ENCODE data around the gene CDC42BPA. TPM values are rescaled to one million over a fixed set of nuclear protein-coding genes. Genes with fewer than 3 reads are reported as not detected.

Gene CDC42BPA
- total and polyA plus RNA-seq, 4 experiments from 2014 or later, result 0.49 to 0.72 TPM; not detected in 2

- Mint-ChIP-seq H3K27ac (no peak overlapping the region), H3K4me1 (no peaks in the 10 kb centered on the region), H3K27me3 (peaks cover 13 to 14% of the 10 kb centered on the region in 2 donors), H3K9me3 (no peaks in the 10 kb centered on the region), H3K4me3 (no peak overlapping the region), H3K36me3 (no peaks in the 10 kb centered on the region)
- Histone ChIP-seq H3K27ac (ENCODE audit: low read depth, low read length) (no peak overlapping the region), H3K36me3 (ENCODE audit: insufficient read depth, low read length) (no peaks in the 10 kb centered on the region), H3K4me3 (ENCODE audit: low read length in 2 of 2) (no peak overlapping the region), H3K9me3 (ENCODE audit: control insufficient read depth in 1 of 2, low read length in 2 of 2) (no peaks in the 10 kb centered on the region), H3K27me3 (ENCODE audit: insufficient read depth, low read length) (peaks cover 3% of the 10 kb centered on the region), H3K4me1 (ENCODE audit: insufficient read depth, low read length) (no peaks in the 10 kb centered on the region)
- intact Hi-C loops (cut with micrococcal nuclease), result no loop called here
- ChIA-PET POLR2A (ENCODE audit: partially characterized antibody) (no interaction called here), CTCF (ENCODE audit: partially characterized antibody) (no interaction called here)
- DNase-seq, result no peak
Observed at GRCh38 chr1:227268943-227269342, 49.3 kb downstream of the CDC42BPA start.

GRCh38 chr1:227265891-227266290 is 52.4 kb downstream of the CDC42BPA start:
- ChIA-PET POLR2A (ENCODE audit: partially characterized antibody) (no interaction called here), CTCF (ENCODE audit: partially characterized antibody) (no interaction called here)
- Histone ChIP-seq H3K9me3 (ENCODE audit: control insufficient read depth in 1 of 2, low read length in 2 of 2) (no peaks in the 10 kb centered on the region), H3K4me1 (ENCODE audit: insufficient read depth, low read length) (no peaks in the 10 kb centered on the region), H3K36me3 (ENCODE audit: insufficient read depth, low read length) (no peaks in the 10 kb centered on the region), H3K4me3 (ENCODE audit: low read length in 2 of 2) (no peak overlapping the region), H3K27me3 (ENCODE audit: insufficient read depth, low read length) (peaks cover 3% of the 10 kb centered on the region), H3K27ac (ENCODE audit: low read depth, low read length) (no peak overlapping the region)
- Mint-ChIP-seq H3K36me3 (no peaks in the 10 kb centered on the region), H3K4me1 (no peaks in the 10 kb centered on the region), H3K9me3 (no peaks in the 10 kb centered on the region), H3K27ac (no peak overlapping the region), H3K27me3 (peaks cover 13 to 15% of the 10 kb centered on the region in 2 donors), H3K4me3 (no peak overlapping the region)
- intact Hi-C loops (cut with micrococcal nuclease), result no loop called here
- no peak for DNase-seq

- Mint-ChIP-seq H3K4me3 (no peak overlapping the region), H3K9me3 (no peaks in the 10 kb centered on the region), H3K27ac (no peak overlapping the region), H3K27me3 (peaks cover 13% of the 10 kb centered on the region in 2 donors), H3K36me3 (no peaks in the 10 kb centered on the region), H3K4me1 (no peaks in the 10 kb centered on the region)
- CTCF ChIA-PET (ENCODE audit: partially characterized antibody), result no interaction called here
- Histone ChIP-seq H3K9me3 (ENCODE audit: control insufficient read depth in 1 of 2, low read length in 2 of 2) (no peaks in the 10 kb centered on the region), H3K4me3 (ENCODE audit: low read length in 2 of 2) (no peak overlapping the region), H3K36me3 (ENCODE audit: insufficient read depth, low read length) (no peaks in the 10 kb centered on the region), H3K4me1 (ENCODE audit: insufficient read depth, low read length) (no peaks in the 10 kb centered on the region), H3K27ac (ENCODE audit: low read depth, low read length) (no peak overlapping the region), H3K27me3 (ENCODE audit: insufficient read depth, low read length) (peaks cover 3% of the 10 kb centered on the region)
- POLR2A ChIA-PET (ENCODE audit: partially characterized antibody), result no interaction called here
- intact Hi-C loops (cut with micrococcal nuclease), result no loop called here
- no peak for DNase-seq
Observed at GRCh38 chr1:227263869-227264268, 54.4 kb downstream of the CDC42BPA start.

- Histone ChIP-seq H3K27ac (ENCODE audit: low read depth, low read length) (no peak overlapping the region), H3K4me3 (ENCODE audit: low read length in 2 of 2) (no peak overlapping the region), H3K4me1 (ENCODE audit: insufficient read depth, low read length) (no peaks in the 10 kb centered on the region), H3K36me3 (ENCODE audit: insufficient read depth, low read length) (no peaks in the 10 kb centered on the region), H3K9me3 (ENCODE audit: control insufficient read depth in 1 of 2, low read length in 2 of 2) (no peaks in the 10 kb centered on the region), H3K27me3 (ENCODE audit: insufficient read depth, low read length) (peaks cover 3% of the 10 kb centered on the region)
- CTCF ChIA-PET (ENCODE audit: partially characterized antibody), result no interaction called here
- POLR2A ChIA-PET (ENCODE audit: partially characterized antibody), result no interaction called here
- no peak for DNase-seq
- no peak overlapping the region for H3K27ac Mint-ChIP-seq
- H3K4me1 Mint-ChIP-seq, result no peaks in the 10 kb centered on the region
- intact Hi-C loops (cut with micrococcal nuclease), result no loop called here
- H3K9me3 Mint-ChIP-seq, result no peaks in the 10 kb centered on the region
- no peak overlapping the region for H3K4me3 Mint-ChIP-seq
- no peaks in the 10 kb centered on the region for H3K36me3 Mint-ChIP-seq
- H3K27me3 Mint-ChIP-seq, result peaks cover 6 to 7% of the 10 kb centered on the region in 2 donors
Observed at GRCh38 chr1:227261501-227261900, 56.8 kb downstream of the CDC42BPA start.

GRCh38 chr1:227260433-227260832 is 57.9 kb downstream of the CDC42BPA start:
- H3K27ac Mint-ChIP-seq, result no peak overlapping the region
- H3K4me1 Mint-ChIP-seq, result no peaks in the 10 kb centered on the region
- H3K9me3 Mint-ChIP-seq, result no peaks in the 10 kb centered on the region
- H3K9me3 ChIP-seq (ENCODE audit: control insufficient read depth in 1 of 2, low read length in 2 of 2), result no peaks in the 10 kb centered on the region
- ChIA-PET CTCF (ENCODE audit: partially characterized antibody) (no interaction called here), POLR2A (ENCODE audit: partially characterized antibody) (no interaction called here)
- H3K4me1 ChIP-seq (ENCODE audit: insufficient read depth, low read length), result no peaks in the 10 kb centered on the region
- DNase-seq, result no peak
- no peak overlapping the region for H3K4me3 Mint-ChIP-seq
- H3K4me3 ChIP-seq (ENCODE audit: low read length in 2 of 2), result no peak overlapping the region
- peaks cover 3% of the 10 kb centered on the region for H3K27me3 ChIP-seq (ENCODE audit: insufficient read depth, low read length)
- no peaks in the 10 kb centered on the region for H3K36me3 ChIP-seq (ENCODE audit: insufficient read depth, low read length)
- H3K27me3 Mint-ChIP-seq, result peaks cover 4% of the 10 kb centered on the region in 2 donors
- intact Hi-C loops (cut with micrococcal nuclease), result no loop called here
- H3K27ac ChIP-seq (ENCODE audit: low read depth, low read length), result no peak overlapping the region
- H3K36me3 Mint-ChIP-seq, result no peaks in the 10 kb centered on the region

- ChIA-PET POLR2A (ENCODE audit: partially characterized antibody) (no interaction called here), CTCF (ENCODE audit: partially characterized antibody) (interaction anchor here (0.6 kb wide), 1 partner anchor 668 kb away, joined by 3 read pairs; no protein-coding TSS in a partner anchor)
- no peaks in the 10 kb centered on the region for H3K36me3 Mint-ChIP-seq
- no peak for DNase-seq
- H3K4me1 Mint-ChIP-seq, result no peaks in the 10 kb centered on the region
- H3K9me3 ChIP-seq (ENCODE audit: control insufficient read depth in 1 of 2, low read length in 2 of 2), result no peaks in the 10 kb centered on the region
- H3K27ac ChIP-seq (ENCODE audit: low read depth, low read length), result no peak overlapping the region
- intact Hi-C loops (cut with micrococcal nuclease), result no loop called here
- peaks cover under 1 to 3% of the 10 kb centered on the region in 2 donors for H3K27me3 Mint-ChIP-seq
- no peak overlapping the region for H3K4me3 ChIP-seq (ENCODE audit: low read length in 2 of 2)
- H3K4me3 Mint-ChIP-seq, result no peak overlapping the region
- H3K36me3 ChIP-seq (ENCODE audit: insufficient read depth, low read length), result no peaks in the 10 kb centered on the region
- no peaks in the 10 kb centered on the region for H3K27me3 ChIP-seq (ENCODE audit: insufficient read depth, low read length)
- no peaks in the 10 kb centered on the region for H3K4me1 ChIP-seq (ENCODE audit: insufficient read depth, low read length)
- no peaks in the 10 kb centered on the region for H3K9me3 Mint-ChIP-seq
- no peak overlapping the region for H3K27ac Mint-ChIP-seq
Observed at GRCh38 chr1:227257964-227258363, 60.3 kb downstream of the CDC42BPA start.

GRCh38 chr1:227255086-227255732 is 63.1 kb downstream of the CDC42BPA start:
- no peaks in the 10 kb centered on the region for H3K9me3 ChIP-seq (ENCODE audit: control insufficient read depth in 1 of 2, low read length in 2 of 2)
- Mint-ChIP-seq H3K9me3 (no peaks in the 10 kb centered on the region), H3K36me3 (no peaks in the 10 kb centered on the region), H3K27ac (no peak overlapping the region), H3K4me1 (no peaks in the 10 kb centered on the region), H3K4me3 (no peak overlapping the region), H3K27me3 (peaks cover 4% of the 10 kb centered on the region in 2 donors)
- POLR2A ChIA-PET (ENCODE audit: partially characterized antibody), result no interaction called here
- intact Hi-C loops (cut with micrococcal nuclease), result no loop called here
- no peaks in the 10 kb centered on the region for H3K36me3 ChIP-seq (ENCODE audit: insufficient read depth, low read length)
- H3K4me3 ChIP-seq (ENCODE audit: low read length in 2 of 2), result no peak overlapping the region
- H3K27ac ChIP-seq (ENCODE audit: low read depth, low read length), result no peak overlapping the region
- no peak for DNase-seq
- CTCF ChIA-PET (ENCODE audit: partially characterized antibody), result no interaction called here
- H3K27me3 ChIP-seq (ENCODE audit: insufficient read depth, low read length), result no peaks in the 10 kb centered on the region
- no peaks in the 10 kb centered on the region for H3K4me1 ChIP-seq (ENCODE audit: insufficient read depth, low read length)

- no peaks in the 10 kb centered on the region for H3K36me3 ChIP-seq (ENCODE audit: insufficient read depth, low read length)
- H3K4me3 Mint-ChIP-seq, result no peak overlapping the region
- CTCF ChIA-PET (ENCODE audit: partially characterized antibody), result no interaction called here
- intact Hi-C loops (cut with micrococcal nuclease), result no loop called here
- POLR2A ChIA-PET (ENCODE audit: partially characterized antibody), result no interaction called here
- no peak overlapping the region for H3K4me3 ChIP-seq (ENCODE audit: low read length in 2 of 2)
- H3K27ac ChIP-seq (ENCODE audit: low read depth, low read length), result no peak overlapping the region
- H3K36me3 Mint-ChIP-seq, result no peaks in the 10 kb centered on the region
- peaks cover 11 to 12% of the 10 kb centered on the region in 2 donors for H3K27me3 Mint-ChIP-seq
- no peaks in the 10 kb centered on the region for H3K9me3 ChIP-seq (ENCODE audit: control insufficient read depth in 1 of 2, low read length in 2 of 2)
- no peaks in the 10 kb centered on the region for H3K4me1 Mint-ChIP-seq
- DNase-seq, result no peak
- H3K27me3 ChIP-seq (ENCODE audit: insufficient read depth, low read length), result no peaks in the 10 kb centered on the region
- no peaks in the 10 kb centered on the region for H3K4me1 ChIP-seq (ENCODE audit: insufficient read depth, low read length)
- no peak overlapping the region for H3K27ac Mint-ChIP-seq
- peaks cover 0 to 9% (median 4%) of the 10 kb centered on the region in 8 donors for H3K9me3 Mint-ChIP-seq
Observed at GRCh38 chr1:227253065-227253464, 65.2 kb downstream of the CDC42BPA start.

Data from CD4-positive, alpha-beta memory T cell (primary cell).